Suprapubic skin (tissue), 4 donors: ENCODE measurements around the gene SGPL1.

Experiments used
- CTCF ChIP-seq, 2 donors: fragments of 200-600 bp in 1 of 2; fragments of 450-650 bp in 1 of 2; sonication (generic) in 1 of 2; IDR thresholded peaks; one replicate each; pipeline ENCODE4 v1.5.1; 2016 to 2019; ENCODE audit warnings: antibody characterized with exemption in 2 of 2, mild to moderate bottlenecking in 1 of 2, moderate library complexity in 1 of 2
- EP300 ChIP-seq: sonication (generic); formaldehyde crosslinking; IDR thresholded peaks from one replicate; pipeline ENCODE4 v1.6.1; 2017; ENCODE audit warnings: antibody characterized with exemption
- POLR2A ChIP-seq, 2 donors: fragments of 450-650 bp; IDR thresholded peaks; one replicate each; pipeline ENCODE4 v1.6.1; 2017; ENCODE audit warnings: antibody characterized with exemption in 2 of 2, mild to moderate bottlenecking in 2 of 2, moderate library complexity in 2 of 2
- POLR2AphosphoS5 ChIP-seq, 3 donors: sonication (generic); formaldehyde crosslinking; IDR thresholded peaks; one replicate each; pipeline ENCODE4 v1.6.1; 2017; ENCODE audit warnings: antibody characterized with exemption in 3 of 3

- TF ChIP-seq POLR2A (IDR thresholded peaks at IDR 0.05) (no peak), CTCF (IDR thresholded peaks at IDR 0.05) (no peak), POLR2AphosphoS5 (IDR thresholded peaks at IDR 0.05) (no peak), EP300 (no peak)
Measured at GRCh38 chr10:70851597-70852475, 36.1 kb downstream of the SGPL1 start.
